CD4-positive, alpha-beta T cell treated with Interleukin-12 subunit alpha and Interleukin-12 subunit beta, for 1 hour (primary cell): ENCODE data around the gene ALKBH5.

ENCODE experiments used
- DNase-seq: peaks from one replicate; pipeline ENCODE4 v3.0.0-alpha.2; 2020

ALKBH5 gene

GRCh38 chr17:18247613-18248001 lies 64.0 kb downstream of the ALKBH5 start:
- no peak for DNase-seq

- peak; percentile 76 for DNase-seq
Measured at GRCh38 chr17:18248300-18248731, 64.7 kb downstream of the ALKBH5 start.

GRCh38 chr17:18248811-18249210 lies 65.2 kb downstream of the ALKBH5 start:
- DNase-seq = no peak

- DNase-seq = no peak
Measured at GRCh38 chr17:18250259-18250658, 66.6 kb downstream of the ALKBH5 start.

- DNase-seq = no peak
Measured at GRCh38 chr17:18250708-18251107, 67.1 kb downstream of the ALKBH5 start.

GRCh38 chr17:18251204-18251603 lies 67.6 kb downstream of the ALKBH5 start:
- DNase-seq = no peak

GRCh38 chr17:18252160-18252559 lies 68.5 kb downstream of the ALKBH5 start:
- no peak for DNase-seq

GRCh38 chr17:18253187-18253884 lies 69.7 kb downstream of the ALKBH5 start:
- DNase-seq = no peak

GRCh38 chr17:18253947-18254821 lies 70.6 kb downstream of the ALKBH5 start:
- DNase-seq = no peak

- no peak for DNase-seq
Measured at GRCh38 chr17:18254888-18255649, 71.4 kb downstream of the ALKBH5 start.

GRCh38 chr17:18256351-18256750 lies 72.7 kb downstream of the ALKBH5 start:
- DNase-seq = no peak

GRCh38 chr17:18256776-18257175 lies 73.1 kb downstream of the ALKBH5 start:
- DNase-seq = no peak

GRCh38 chr17:18257268-18257981 lies 73.8 kb downstream of the ALKBH5 start:
- peak; percentile 29 for DNase-seq

- peak; percentile 47 for DNase-seq
Measured at GRCh38 chr17:18257982-18258355, 74.3 kb downstream of the ALKBH5 start.

GRCh38 chr17:18258356-18259038 lies 74.9 kb downstream of the ALKBH5 start, which contains the start of gene FLII:
TSS of gene FLII (minus strand) at chr17:18258738. CDS start at chr17:18258690, 48 bp downstream.
- peak; percentile 59 for DNase-seq
